Activated CD4-positive, alpha-beta T cell treated with anti-CD3 and anti-CD28 coated beads, Interleukin-2, amount 10 ng/mL, durations not matched to agents 24 days and 14 days (primary cell): Measurements from ENCODE around the gene TAOK3. TPM values are rescaled to one million over a fixed set of nuclear protein-coding genes. Genes with fewer than 3 reads are reported as not detected.
"Not testable (repeated sequence)": the region's sequence is repeated elsewhere in the genome, so short reads cannot be mapped to it uniquely, and the experiment has no call there.

Experiments
- DNase-seq: peaks from one replicate; pipeline ENCODE4 v3.0.0; 2022
- H3K27ac Mint-ChIP-seq: one replicate; pipeline ENCODE4 v1.8.0; 2022; ENCODE audit warnings: mild to moderate bottlenecking, mixed read lengths
- H3K27me3 Mint-ChIP-seq: one replicate; pipeline ENCODE4 v1.8.0; 2022; ENCODE audit warnings: mixed read lengths
- H3K36me3 Mint-ChIP-seq: one replicate; pipeline ENCODE4 v1.8.0; 2022; ENCODE audit warnings: low read depth, mild to moderate bottlenecking, mixed read lengths
- H3K4me1 Mint-ChIP-seq: one replicate; pipeline ENCODE4 v1.8.0; 2021; ENCODE audit warnings: mixed read lengths
- H3K4me3 Mint-ChIP-seq: one replicate; pipeline ENCODE4 v1.8.0; 2022; ENCODE audit warnings: mild to moderate bottlenecking, moderate library complexity, mixed read lengths
- H3K9me3 Mint-ChIP-seq: one replicate; pipeline ENCODE4 v1.8.0; 2021; ENCODE audit warnings: mixed read lengths
- intact Hi-C: fragments of 100-400 bp; cut with micrococcal nuclease; formaldehyde crosslinking; loops from one replicate; pipeline ENCODE4 v1.15.1; 2023
- total RNA-seq: library from RNA; stranded (reverse); gene quantifications from 2 replicates; pipeline ENCODE4 v1.2.3, GENCODE V29; 2022

The TAOK3 gene
- total RNA-seq, 1 donor from 2014 or later, result 53.4 TPM

DNA sequence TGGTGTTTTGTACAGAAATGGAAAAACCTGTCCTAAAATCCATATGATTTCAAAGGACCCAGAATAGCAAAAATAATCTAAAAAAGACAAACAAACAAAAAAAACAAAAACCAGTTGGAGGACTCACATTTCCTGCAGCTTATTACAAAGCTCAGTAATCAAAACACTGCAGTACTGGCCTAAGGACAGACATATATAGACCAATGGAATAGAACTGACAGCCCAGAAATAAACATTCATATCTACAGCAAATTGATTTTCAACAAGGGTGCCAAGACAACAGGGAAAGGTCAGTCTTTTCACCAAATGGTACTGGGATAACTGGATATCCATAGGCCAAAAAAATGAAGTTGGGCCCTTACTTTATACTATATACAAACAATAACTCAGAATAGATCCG, 55.0 kb downstream of the TAOK3 start:
- DNase-seq, result no peak
- intact Hi-C loops, result no loop called here
- peaks cover 24% of the 10 kb centered on the region for H3K36me3 Mint-ChIP-seq
- no peak overlapping the region for H3K4me3 Mint-ChIP-seq
- no peaks in the 10 kb centered on the region for H3K27me3 Mint-ChIP-seq
- H3K9me3 Mint-ChIP-seq, result peaks cover 4% of the 10 kb centered on the region
- no peak overlapping the region for H3K27ac Mint-ChIP-seq
- H3K4me1 Mint-ChIP-seq, result peaks cover 14% of the 10 kb centered on the region

DNA sequence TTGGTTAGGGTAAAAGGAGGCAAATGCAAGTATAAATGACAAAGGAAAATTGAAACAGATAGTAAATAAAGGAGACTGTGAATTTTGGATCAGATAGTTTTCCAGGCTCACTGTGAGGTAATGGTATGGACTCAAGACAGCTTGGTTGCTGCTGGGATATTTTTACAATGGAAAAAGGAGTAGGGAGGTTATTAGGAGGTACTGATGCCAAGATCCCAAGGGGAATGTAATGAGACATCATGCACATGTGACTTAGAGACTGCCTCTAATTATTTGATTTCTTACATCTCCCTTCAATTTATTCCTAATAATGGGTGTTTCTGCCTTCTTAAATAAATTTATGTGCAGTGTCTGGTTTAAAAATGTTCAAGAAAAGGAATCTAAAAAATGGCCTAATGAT, 56.9 kb downstream of the TAOK3 start:
- peaks cover 21% of the 10 kb centered on the region for H3K4me1 Mint-ChIP-seq
- H3K9me3 Mint-ChIP-seq, result peaks cover 4% of the 10 kb centered on the region
- intact Hi-C loops, result no loop called here
- no peak overlapping the region for H3K4me3 Mint-ChIP-seq
- H3K36me3 Mint-ChIP-seq, result peaks cover 22% of the 10 kb centered on the region
- H3K27me3 Mint-ChIP-seq, result no peaks in the 10 kb centered on the region
- no peak for DNase-seq
- H3K27ac Mint-ChIP-seq, result no peak overlapping the region

DNA sequence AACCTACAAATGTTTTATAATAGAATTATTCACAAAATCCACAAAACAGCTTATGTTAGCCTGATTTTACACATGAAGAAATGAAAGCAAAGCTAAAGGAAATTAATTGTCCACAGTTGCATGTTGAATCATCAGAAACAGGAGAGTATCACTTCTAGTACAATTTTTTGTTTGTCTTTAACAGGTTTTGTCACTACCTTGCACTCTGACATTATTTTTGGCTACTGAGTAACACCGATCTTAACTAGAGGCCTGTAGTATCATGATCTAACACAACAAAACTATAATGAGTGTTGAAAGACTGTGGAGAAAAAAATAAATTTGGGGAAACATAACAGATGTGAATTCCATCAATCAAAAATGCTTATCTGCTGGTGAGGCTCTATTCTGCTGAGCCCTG, 60.1 kb downstream of the TAOK3 start:
- H3K4me3 Mint-ChIP-seq, result peak overlapping the region; percentile 36
- intact Hi-C loops, result no loop called here
- H3K9me3 Mint-ChIP-seq, result no peaks in the 10 kb centered on the region
- no peaks in the 10 kb centered on the region for H3K27me3 Mint-ChIP-seq
- no peak for DNase-seq
- peaks cover 11% of the 10 kb centered on the region for H3K36me3 Mint-ChIP-seq
- peaks cover 27% of the 10 kb centered on the region for H3K4me1 Mint-ChIP-seq
- H3K27ac Mint-ChIP-seq, result peak overlapping the region; percentile 70

DNA sequence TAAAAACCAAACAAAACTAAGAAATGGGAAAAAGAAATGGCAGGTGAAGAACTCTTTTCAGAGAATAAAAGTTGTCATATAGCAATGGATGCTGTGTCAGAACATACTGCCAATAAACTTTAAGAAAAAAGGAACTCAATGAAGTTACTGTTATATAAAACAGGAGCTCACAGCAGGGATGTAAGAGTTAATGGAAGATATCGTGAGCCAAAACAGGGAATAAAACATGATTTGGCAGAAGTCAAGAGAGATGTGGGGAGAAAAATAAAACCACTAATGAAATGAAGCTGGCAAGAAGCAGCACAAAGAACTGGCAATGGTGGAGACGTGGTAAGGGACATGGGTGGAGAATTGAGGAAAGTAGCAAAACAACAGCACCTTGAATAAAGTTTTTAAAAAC, 61.0 kb downstream of the TAOK3 start:
- H3K9me3 Mint-ChIP-seq, result no peaks in the 10 kb centered on the region
- no peaks in the 10 kb centered on the region for H3K27me3 Mint-ChIP-seq
- no peak overlapping the region for H3K27ac Mint-ChIP-seq
- no peak for DNase-seq
- H3K4me3 Mint-ChIP-seq, result peak overlapping the region; percentile 20
- peaks cover 33% of the 10 kb centered on the region for H3K4me1 Mint-ChIP-seq
- H3K36me3 Mint-ChIP-seq, result peaks cover 11% of the 10 kb centered on the region
- intact Hi-C loops, result no loop called here

DNA sequence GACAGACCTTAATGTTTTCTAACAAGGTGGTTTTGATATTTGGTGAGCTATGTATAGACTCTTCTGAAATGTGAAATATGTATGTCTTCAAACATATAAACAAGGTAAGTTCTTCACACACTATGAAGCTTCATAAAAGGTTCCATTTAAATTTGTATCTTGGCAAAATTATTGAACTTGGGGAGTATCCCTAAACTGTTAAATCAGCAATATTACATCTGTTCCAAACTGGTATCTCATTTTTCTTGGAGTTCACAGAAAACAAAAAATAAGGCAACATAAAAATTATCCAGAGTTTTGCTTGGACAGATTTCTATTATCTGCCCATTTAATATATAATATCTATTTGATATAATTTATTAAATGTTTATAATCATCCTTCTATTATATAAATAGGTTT, 62.4 kb downstream of the TAOK3 start:
- Mint-ChIP-seq H3K27ac (no peak overlapping the region), H3K27me3 (no peaks in the 10 kb centered on the region), H3K36me3 (peaks cover 5% of the 10 kb centered on the region), H3K4me3 (no peak overlapping the region), H3K9me3 (no peaks in the 10 kb centered on the region), H3K4me1 (peaks cover 27% of the 10 kb centered on the region)
- intact Hi-C loops, result no loop called here
- DNase-seq, result no peak

DNA sequence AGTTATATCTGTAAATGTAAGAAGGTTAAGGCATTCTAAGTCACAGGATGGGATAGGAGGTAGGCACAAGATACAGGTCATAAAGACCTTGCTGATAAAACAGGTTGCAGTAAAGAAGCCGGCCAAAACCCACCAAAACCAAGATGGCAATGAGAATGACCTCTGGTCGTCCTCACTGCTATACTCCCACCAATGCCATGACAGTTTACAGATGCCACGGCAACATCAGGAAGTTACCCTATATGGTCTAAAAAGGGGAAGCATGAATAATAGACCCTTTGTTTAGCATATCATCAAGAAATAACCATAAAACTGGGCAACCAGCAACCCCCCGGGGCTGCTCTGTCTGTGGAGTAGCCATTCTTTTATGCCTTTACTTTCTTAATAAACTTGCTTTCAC, 64.7 kb downstream of the TAOK3 start:
- H3K27me3 Mint-ChIP-seq, H3K36me3 Mint-ChIP-seq, H3K4me3 Mint-ChIP-seq, H3K9me3 Mint-ChIP-seq, intact Hi-C loops, H3K27ac Mint-ChIP-seq, DNase-seq: not testable (repeated sequence)
- H3K4me1 Mint-ChIP-seq, result peaks cover 20% of the 10 kb centered on the region

DNA sequence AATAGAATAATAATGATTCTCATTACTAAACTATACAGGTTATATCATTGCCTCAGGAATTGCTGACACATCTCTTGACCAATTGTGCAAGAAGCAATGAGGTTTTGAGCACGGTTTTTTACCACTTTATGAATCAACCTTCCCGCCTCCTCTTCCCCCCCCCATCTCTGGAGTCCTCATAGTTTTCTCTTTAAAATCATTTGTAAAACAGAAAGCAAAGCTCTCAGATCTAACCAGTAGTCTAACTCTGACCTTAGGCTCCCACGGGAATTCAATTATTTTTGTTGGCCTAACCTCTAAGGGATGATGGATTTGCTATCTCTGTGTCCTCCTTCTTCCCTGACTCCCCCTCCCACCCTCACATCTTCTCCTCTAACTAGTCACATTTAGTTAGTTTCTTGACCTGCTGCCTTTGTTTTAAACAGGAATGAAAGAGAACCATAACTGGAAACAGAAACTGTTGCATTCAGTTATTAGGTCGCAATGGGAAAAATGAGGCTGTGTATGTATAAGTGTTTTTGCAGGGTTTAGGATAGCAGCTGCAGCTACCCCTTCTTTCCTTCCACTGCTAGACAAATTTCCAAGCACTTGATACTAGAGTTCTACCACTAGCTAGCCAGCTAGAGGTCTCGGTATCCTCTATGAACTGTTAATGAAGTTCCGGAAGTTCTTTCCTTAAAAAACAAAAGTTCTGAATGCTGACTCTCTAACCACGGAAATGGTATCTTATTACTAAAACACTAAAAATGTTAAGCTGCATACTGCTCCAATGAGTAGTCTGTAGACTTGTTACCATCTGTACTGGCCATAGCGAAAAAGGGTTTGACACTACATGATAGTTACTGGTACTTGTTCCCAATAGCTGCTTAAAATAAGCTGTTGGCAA, 65.4 kb downstream of the TAOK3 start:
- H3K9me3 Mint-ChIP-seq, result no peaks in the 10 kb centered on the region
- peaks cover 3% of the 10 kb centered on the region for H3K36me3 Mint-ChIP-seq
- peak overlapping the region; percentile 82 for H3K27ac Mint-ChIP-seq
- DNase-seq, result peak; percentile 61
- H3K4me1 Mint-ChIP-seq, result peaks cover 21% of the 10 kb centered on the region
- intact Hi-C loops, result loop anchor here (1.0 kb wide), 3 partner anchors 50 to 70 kb away; partner anchors contain the start of gene TAOK3
- no peaks in the 10 kb centered on the region for H3K27me3 Mint-ChIP-seq
- peak overlapping the region; percentile 62 for H3K4me3 Mint-ChIP-seq

DNA sequence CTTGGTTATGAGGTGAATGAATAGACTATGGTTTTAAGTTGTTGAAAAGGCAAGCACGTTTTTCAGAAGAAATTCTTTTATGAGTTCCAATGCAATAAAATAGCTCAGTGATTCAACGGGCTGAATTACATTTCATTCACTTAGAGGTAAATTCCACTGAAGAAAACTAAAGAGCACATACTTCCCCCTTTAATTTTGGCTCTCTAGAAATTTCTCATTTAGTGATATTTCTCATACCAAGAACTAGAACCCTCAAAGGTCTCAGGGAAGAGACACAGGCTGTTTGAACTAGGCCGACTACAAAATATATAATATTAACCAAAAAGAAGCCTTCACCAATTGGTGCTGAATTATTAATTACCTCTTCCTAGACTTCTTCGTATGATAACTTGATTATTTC, 68.6 kb downstream of the TAOK3 start:
- intact Hi-C loops, result no loop called here
- peaks cover 28% of the 10 kb centered on the region for H3K4me1 Mint-ChIP-seq
- H3K27me3 Mint-ChIP-seq, result no peaks in the 10 kb centered on the region
- H3K27ac Mint-ChIP-seq, result no peak overlapping the region
- H3K4me3 Mint-ChIP-seq, result no peak overlapping the region
- no peak for DNase-seq
- H3K36me3 Mint-ChIP-seq, result peaks cover 5% of the 10 kb centered on the region
- H3K9me3 Mint-ChIP-seq, result no peaks in the 10 kb centered on the region

DNA sequence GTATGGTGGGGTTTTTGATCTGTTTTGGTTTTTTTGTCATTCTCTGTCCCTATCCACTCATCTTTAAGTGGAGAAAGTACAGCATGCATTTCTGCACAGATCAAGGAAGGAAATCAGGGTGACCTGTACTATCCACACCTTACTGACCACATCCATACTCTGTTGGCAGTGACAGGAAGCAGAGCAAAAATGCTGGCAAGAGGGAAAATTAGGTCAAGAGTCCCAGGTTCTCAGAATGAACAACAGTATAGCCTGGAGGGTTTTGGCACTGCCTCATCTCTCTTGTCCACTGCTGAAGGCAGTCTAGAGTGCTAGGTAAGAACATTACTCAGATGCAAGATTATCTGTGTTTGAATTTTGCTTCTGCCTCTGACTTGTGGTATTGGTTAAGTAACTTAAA, 70.7 kb downstream of the TAOK3 start:
- Mint-ChIP-seq H3K4me3 (no peak overlapping the region), H3K27me3 (no peaks in the 10 kb centered on the region), H3K36me3 (peaks cover 6% of the 10 kb centered on the region), H3K9me3 (no peaks in the 10 kb centered on the region), H3K4me1 (peaks cover 21% of the 10 kb centered on the region), H3K27ac (no peak overlapping the region)
- intact Hi-C loops, result no loop called here
- DNase-seq, result no peak

DNA sequence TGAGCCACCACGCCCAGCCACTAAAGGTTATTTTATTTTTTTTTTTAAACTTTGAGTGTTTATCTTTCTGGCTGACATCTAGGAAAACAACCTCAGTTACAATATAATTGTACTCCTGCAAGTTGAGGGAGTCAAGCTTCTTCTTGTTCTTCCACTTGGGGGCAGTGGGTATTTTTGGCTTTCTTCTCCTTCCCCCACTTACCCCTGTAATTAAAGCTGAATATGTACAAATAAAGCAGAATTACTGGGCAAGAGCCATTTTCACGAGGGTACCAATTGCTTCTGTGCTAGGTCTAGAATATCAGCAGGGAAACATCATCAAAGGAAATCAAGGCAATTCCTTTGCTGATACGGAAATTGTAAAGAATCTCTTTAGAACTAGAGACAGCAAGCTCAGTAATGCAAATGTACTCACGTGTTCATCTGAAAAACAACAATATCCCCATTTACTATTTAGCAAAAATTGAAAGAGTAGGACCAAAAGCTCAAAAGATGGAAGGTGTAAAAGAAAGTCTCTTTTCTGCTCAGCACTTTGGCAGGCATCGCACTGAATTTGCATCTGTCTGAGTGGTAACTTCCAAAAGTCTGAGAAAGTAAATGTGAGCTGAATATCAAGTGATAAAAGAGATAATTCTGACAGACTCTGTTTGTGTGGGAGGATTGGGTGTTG, 72.8 kb downstream of the TAOK3 start:
- H3K4me1 Mint-ChIP-seq, result peaks cover 20% of the 10 kb centered on the region
- intact Hi-C loops, result no loop called here
- H3K27ac Mint-ChIP-seq, result peak overlapping the region; percentile 57
- H3K36me3 Mint-ChIP-seq, result peaks cover 6% of the 10 kb centered on the region
- H3K27me3 Mint-ChIP-seq, result no peaks in the 10 kb centered on the region
- no peak for DNase-seq
- H3K4me3 Mint-ChIP-seq, result no peak overlapping the region
- H3K9me3 Mint-ChIP-seq, result no peaks in the 10 kb centered on the region

DNA sequence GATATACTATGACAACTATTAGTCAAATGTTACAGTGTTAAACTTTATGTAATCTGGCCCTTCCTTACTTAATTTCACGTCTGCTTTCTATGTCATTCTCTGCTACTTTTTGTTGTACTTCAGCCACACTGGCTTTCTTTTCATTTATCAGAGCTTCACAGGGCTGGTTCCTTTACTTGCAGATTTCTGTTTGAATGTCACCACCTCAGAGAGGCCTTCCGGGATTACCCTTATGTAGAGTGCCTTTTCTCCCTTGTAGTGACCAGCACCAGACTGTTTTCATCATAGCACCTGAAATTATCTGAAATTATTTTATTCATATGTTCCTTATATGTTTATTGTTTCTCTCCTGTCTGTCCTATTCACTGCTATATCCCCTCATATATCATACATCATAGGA, 75.4 kb downstream of the TAOK3 start:
- Mint-ChIP-seq H3K9me3 (no peaks in the 10 kb centered on the region), H3K4me3 (no peak overlapping the region), H3K27me3 (no peaks in the 10 kb centered on the region), H3K27ac (no peak overlapping the region), H3K4me1 (peaks cover 13% of the 10 kb centered on the region), H3K36me3 (peaks cover 15% of the 10 kb centered on the region)
- no peak for DNase-seq
- intact Hi-C loops, result no loop called here

DNA sequence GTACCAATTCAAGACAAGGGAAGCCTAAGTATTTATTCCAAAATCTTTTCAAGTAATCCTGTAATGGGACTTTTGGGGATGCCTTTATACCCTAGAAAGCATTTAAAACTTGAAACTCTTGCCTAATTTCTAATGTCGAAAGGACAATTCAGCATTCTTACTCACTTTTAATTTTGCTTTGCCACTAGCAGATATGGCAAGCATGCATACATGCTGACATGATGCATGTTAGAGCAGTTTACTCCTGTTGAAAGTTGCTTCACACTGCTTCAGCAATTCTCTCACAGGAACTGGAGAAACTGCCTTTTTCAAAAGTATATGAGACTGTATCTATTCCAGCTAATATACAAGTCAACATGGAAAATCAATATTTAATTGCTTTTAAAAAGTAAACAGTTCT, 79.9 kb downstream of the TAOK3 start:
- Mint-ChIP-seq H3K27me3 (no peaks in the 10 kb centered on the region), H3K27ac (no peak overlapping the region), H3K36me3 (peaks cover 16% of the 10 kb centered on the region), H3K4me1 (no peaks in the 10 kb centered on the region), H3K4me3 (no peak overlapping the region), H3K9me3 (no peaks in the 10 kb centered on the region)
- intact Hi-C loops, result no loop called here
- no peak for DNase-seq

DNA sequence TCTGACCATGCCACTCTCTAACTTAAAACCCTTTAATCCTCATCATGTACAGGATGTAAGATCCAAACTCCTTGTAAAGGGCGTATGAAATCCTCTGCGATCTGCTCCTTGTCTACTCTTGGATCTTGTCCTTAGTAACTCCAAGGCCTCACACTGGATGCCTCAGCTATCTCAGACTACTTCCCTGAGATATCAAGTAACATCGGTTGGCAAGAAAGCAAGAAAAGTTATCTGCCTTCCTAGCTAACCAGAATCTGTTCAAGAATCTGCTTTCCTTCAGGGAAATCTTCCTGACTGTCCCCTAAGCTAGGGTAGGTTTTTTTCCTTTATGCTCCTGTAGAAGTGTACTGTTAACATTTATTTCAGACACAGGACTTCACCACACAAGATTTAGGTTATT, 82.6 kb downstream of the TAOK3 start:
- H3K27ac Mint-ChIP-seq, result no peak overlapping the region
- no peaks in the 10 kb centered on the region for H3K27me3 Mint-ChIP-seq
- H3K4me1 Mint-ChIP-seq, result no peaks in the 10 kb centered on the region
- no peaks in the 10 kb centered on the region for H3K9me3 Mint-ChIP-seq
- intact Hi-C loops, result no loop called here
- no peak for DNase-seq
- peaks cover 24% of the 10 kb centered on the region for H3K36me3 Mint-ChIP-seq
- no peak overlapping the region for H3K4me3 Mint-ChIP-seq

DNA sequence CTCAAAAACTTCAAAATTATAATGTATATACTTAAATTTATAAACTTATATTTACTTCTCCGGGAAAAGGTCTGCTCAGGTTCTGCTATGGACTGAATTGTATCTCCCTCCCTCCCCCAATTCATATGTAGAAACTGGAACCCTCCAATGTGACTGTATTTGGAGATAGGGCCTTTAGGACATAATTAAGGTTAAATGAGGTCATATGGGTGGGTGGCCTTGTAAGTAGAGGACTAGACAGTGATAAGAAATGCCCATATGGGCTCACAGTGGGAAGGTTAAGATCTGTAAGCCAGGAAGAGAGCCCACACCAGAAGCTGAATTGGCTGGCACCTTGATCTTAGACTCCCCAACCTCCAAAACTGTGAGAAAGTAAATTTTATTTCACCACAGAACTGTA, 84.5 kb downstream of the TAOK3 start:
- no peak for DNase-seq
- Mint-ChIP-seq H3K4me3 (no peak overlapping the region), H3K36me3 (peaks cover 23% of the 10 kb centered on the region), H3K27ac (no peak overlapping the region), H3K27me3 (no peaks in the 10 kb centered on the region), H3K9me3 (no peaks in the 10 kb centered on the region), H3K4me1 (no peaks in the 10 kb centered on the region)
- intact Hi-C loops, result no loop called here
